MCF 10A (cell line): ENCODE data around the gene TDRD10. TPM values are rescaled to one million over a fixed set of nuclear protein-coding genes. Genes with fewer than 3 reads are reported as not detected.

Experiments used
- BruUV-seq: library from RNA; stranded (reverse); fragments of 400-500 nt; replicated peaks from 2 replicates; lab custom pipeline; 2021; lab: Mats Ljungman, UMichigan
- CTCF ChIA-PET: fragments of 300-600 bp; sonication (Branson Sonifier 250); formaldehyde crosslinking; extraction: SDS; loops from one replicate; lab custom pipeline; 2021; ENCODE audit warnings: antibody characterized with exemption, inconsistent platforms; lab: Yijun Ruan, JAX
- POLR2A ChIA-PET: fragments of 300-600, 350-650 bp; sonication (Branson Sonifier 250); formaldehyde crosslinking; extraction: SDS; loops from one replicate; lab custom pipeline; 2020; ENCODE audit warnings: antibody characterized with exemption, inconsistent platforms; lab: Yijun Ruan, JAX
- DNase-seq: peaks from one replicate; pipeline ENCODE4 v3.0.0-alpha.2; 2018; ENCODE audit not compliant: unreplicated experiment
- H3K27ac Mint-ChIP-seq: one replicate; pipeline ENCODE4 v1.8.0; 2022; ENCODE audit warnings: mild to moderate bottlenecking, low read depth, mixed read lengths; ENCODE audit not compliant: unreplicated experiment
- H3K27me3 Mint-ChIP-seq: one replicate; pipeline ENCODE4 v1.8.0; 2022; ENCODE audit warnings: mixed read lengths; ENCODE audit not compliant: insufficient read depth, unreplicated experiment
- H3K36me3 Mint-ChIP-seq: one replicate; pipeline ENCODE4 v1.8.0; 2022; ENCODE audit warnings: mild to moderate bottlenecking, moderate library complexity, mixed read lengths; ENCODE audit not compliant: insufficient read depth, unreplicated experiment
- H3K4me1 Mint-ChIP-seq: one replicate; pipeline ENCODE4 v1.8.0; 2022; ENCODE audit warnings: mixed read lengths; ENCODE audit not compliant: insufficient read depth, unreplicated experiment
- H3K4me3 Mint-ChIP-seq: one replicate; pipeline ENCODE4 v1.8.0; 2022; ENCODE audit warnings: mild to moderate bottlenecking, moderate library complexity, mixed read lengths; ENCODE audit not compliant: unreplicated experiment
- H3K9me3 Mint-ChIP-seq: one replicate; pipeline ENCODE4 v1.8.0; 2022; ENCODE audit warnings: mixed read lengths; ENCODE audit not compliant: unreplicated experiment
- CTCF ChIP-seq: fragments of 200-600 bp; IDR thresholded peaks from one replicate; pipeline ENCODE4 v1.8.0; 2022; ENCODE audit warnings: antibody characterized with exemption, mild to moderate bottlenecking; ENCODE audit not compliant: unreplicated experiment
- intact Hi-C: fragments of 100-400 bp; cut with micrococcal nuclease; formaldehyde crosslinking; loops from 2 replicates; pipeline ENCODE4 v1.14.1; 2022
- total RNA-seq: library from RNA; stranded (reverse); gene quantifications from 2 replicates; pipeline ENCODE4 v1.2.3, GENCODE V29; 2022

TDRD10 gene
- total RNA-seq, 1 experiment from 2014 or later: not detected

DNA sequence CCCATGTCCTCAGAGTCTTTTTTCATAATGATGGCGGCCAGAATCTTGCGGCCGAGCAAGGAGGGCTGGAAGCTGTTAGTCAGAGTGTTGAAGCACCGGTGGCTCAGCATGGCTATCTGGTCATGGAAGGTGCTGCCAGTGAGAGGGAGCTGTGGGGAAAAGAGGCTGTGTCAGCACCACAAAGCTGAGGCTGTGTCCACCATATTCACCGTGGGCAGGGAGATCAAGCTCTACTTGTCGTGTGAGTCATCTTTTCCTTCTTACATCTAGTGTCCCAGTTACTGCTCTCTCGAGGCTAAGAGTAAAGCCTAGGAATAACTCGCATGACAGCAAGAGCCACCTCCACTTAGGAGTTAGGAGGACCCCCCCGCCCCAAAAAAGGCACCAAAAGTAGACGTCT is 87.8 kb downstream of the TDRD10 start:
- Mint-ChIP-seq H3K4me1 (no peaks in the 10 kb centered on the region), H3K27ac (no peak overlapping the region), H3K4me3 (no peak overlapping the region), H3K36me3 (peaks cover 92% of the 10 kb centered on the region), H3K27me3 (no peaks in the 10 kb centered on the region), H3K9me3 (no peaks in the 10 kb centered on the region)
- no TSS peak for BruUV-seq
- no peak for DNase-seq
- TF ChIP-seq CTCF: no peak
- intact Hi-C loops: no loop called here
- ChIA-PET POLR2A (interaction anchor here (0.6 to 1.4 kb wide), 2 partner anchors 8 to 15 kb away, joined by 3 read pairs; no protein-coding TSS in a partner anchor), CTCF (interaction anchor here (0.5 to 3.0 kb wide), 5 partner anchors 9 to 502 kb away, joined by 3 to 12 read pairs (median 4); no protein-coding TSS in a partner anchor)

DNA sequence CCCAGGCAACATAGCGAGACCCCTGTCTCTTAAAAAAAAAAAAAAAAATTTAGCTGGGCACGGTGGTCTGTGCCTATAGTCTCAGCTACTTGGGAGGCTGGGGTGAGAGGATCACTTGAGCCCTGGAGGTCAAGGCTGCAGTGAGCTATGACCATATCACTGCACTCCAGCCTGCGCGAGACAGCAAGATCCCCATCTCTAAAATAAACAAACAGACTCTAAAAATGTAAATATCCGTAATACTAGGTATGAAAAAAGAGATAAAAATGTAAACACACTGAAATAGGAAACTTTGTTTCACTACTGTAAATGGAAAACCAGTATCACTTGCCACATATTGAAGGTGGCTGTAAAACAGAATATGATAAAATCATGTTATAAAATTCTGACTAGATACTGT is 88.7 kb downstream of the TDRD10 start:
- intact Hi-C loops: no loop called here
- no TSS peak for BruUV-seq
- no peak for DNase-seq
- no peak for TF ChIP-seq CTCF
- Mint-ChIP-seq H3K27ac (no peak overlapping the region), H3K4me1 (no peaks in the 10 kb centered on the region), H3K9me3 (no peaks in the 10 kb centered on the region), H3K36me3 (peaks cover 88% of the 10 kb centered on the region), H3K4me3 (no peak overlapping the region), H3K27me3 (no peaks in the 10 kb centered on the region)
- POLR2A ChIA-PET: interaction anchor here (2.0 kb wide), 1 partner anchor 19 kb away, joined by 4 read pairs; no protein-coding TSS in a partner anchor
- CTCF ChIA-PET: interaction anchor here (0.6 to 3.0 kb wide), 6 partner anchors 9 to 547 kb away, joined by 3 to 12 read pairs (median 5); no protein-coding TSS in a partner anchor

GRCh38 chr1:154591206-154591605 is 89.2 kb downstream of the TDRD10 start:
- Mint-ChIP-seq H3K36me3 (peaks cover 88% of the 10 kb centered on the region), H3K4me1 (no peaks in the 10 kb centered on the region), H3K27ac (no peak overlapping the region), H3K4me3 (no peak overlapping the region), H3K9me3 (no peaks in the 10 kb centered on the region), H3K27me3 (no peaks in the 10 kb centered on the region)
- ChIA-PET CTCF (interaction anchor here (0.6 to 3.0 kb wide), 4 partner anchors 8 to 547 kb away, joined by 3 to 12 read pairs (median 5); no protein-coding TSS in a partner anchor), POLR2A (interaction anchor here (2.0 kb wide), 1 partner anchor 19 kb away, joined by 4 read pairs; no protein-coding TSS in a partner anchor)
- TF ChIP-seq CTCF: no peak
- intact Hi-C loops: no loop called here
- no TSS peak for BruUV-seq
- DNase-seq: no peak

DNA sequence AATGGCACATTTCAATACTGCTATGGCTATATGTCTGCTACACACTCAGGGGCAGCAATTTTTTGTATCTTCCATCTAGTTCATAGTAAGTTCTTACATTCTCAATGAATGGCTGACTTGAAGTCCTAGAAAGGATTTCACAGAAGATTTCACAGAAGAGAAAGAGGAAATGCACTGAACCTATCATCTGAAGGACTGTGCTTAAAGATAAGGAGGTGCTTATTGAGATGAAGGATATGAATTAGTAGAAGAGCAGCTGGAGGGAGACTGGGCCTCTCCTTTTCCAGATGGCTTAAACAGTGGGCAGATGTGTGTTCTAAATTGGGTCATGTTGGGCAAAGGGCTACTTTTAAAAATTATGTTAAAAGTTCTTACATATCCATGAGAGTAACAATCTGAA is 91.4 kb downstream of the TDRD10 start:
- Mint-ChIP-seq H3K4me3 (no peak overlapping the region), H3K36me3 (peaks cover 88% of the 10 kb centered on the region), H3K4me1 (no peaks in the 10 kb centered on the region), H3K27ac (no peak overlapping the region), H3K9me3 (no peaks in the 10 kb centered on the region), H3K27me3 (no peaks in the 10 kb centered on the region)
- POLR2A ChIA-PET: interaction anchor here (0.7 kb wide), 1 partner anchor 12 kb away, joined by 3 read pairs; no protein-coding TSS in a partner anchor
- CTCF ChIA-PET: interaction anchor here (0.6 to 0.9 kb wide), 2 partner anchors 15 to 460 kb away, joined by 3 read pairs; partner anchors contain the start of gene ADAR
- TF ChIP-seq CTCF: no peak
- intact Hi-C loops: no loop called here
- no peak for DNase-seq
- no TSS peak for BruUV-seq
